Measurements from ENCODE around the gene ANP32A.

GRCh38 chr15:68796576-68796975 lies 24.1 kb downstream of the ANP32A start:
- TF ChIP-seq YY1 (IDR thresholded peaks at IDR 0.05; ENCODE audit: insufficient read depth, insufficient read length) (no peak), ZNF274 (IDR thresholded peaks at IDR 0.05; ENCODE audit: low read depth, low read length) (no peak), SUZ12 (IDR thresholded peaks at IDR 0.05; ENCODE audit: extremely low read depth, insufficient read depth, insufficient read length) (no peak)
